LNCaP clone FGC (cell line): ENCODE results near the gene CDKN1B.

ENCODE experiments used
- DNase-seq: peaks from one replicate; pipeline ENCODE4 v3.0.0-alpha.2; 2011; ENCODE audit warnings: low read depth
- H3K4me3 ChIP-seq: 2 replicates; pipeline ENCODE4 v1.5.1; 2011; ENCODE audit warnings: mild to moderate bottlenecking, low read depth, low read length, control low read depth
- TF ChIP-seq, protein P1 (sequence below): IDR thresholded peaks from 2 replicates; pipeline ENCODE4 v1.5.1; 2012; ENCODE audit warnings: mild to moderate bottlenecking; ENCODE audit not compliant: control insufficient read depth, insufficient read depth; ENCODE audit errors: extremely low read depth

Gene CDKN1B

DNA sequence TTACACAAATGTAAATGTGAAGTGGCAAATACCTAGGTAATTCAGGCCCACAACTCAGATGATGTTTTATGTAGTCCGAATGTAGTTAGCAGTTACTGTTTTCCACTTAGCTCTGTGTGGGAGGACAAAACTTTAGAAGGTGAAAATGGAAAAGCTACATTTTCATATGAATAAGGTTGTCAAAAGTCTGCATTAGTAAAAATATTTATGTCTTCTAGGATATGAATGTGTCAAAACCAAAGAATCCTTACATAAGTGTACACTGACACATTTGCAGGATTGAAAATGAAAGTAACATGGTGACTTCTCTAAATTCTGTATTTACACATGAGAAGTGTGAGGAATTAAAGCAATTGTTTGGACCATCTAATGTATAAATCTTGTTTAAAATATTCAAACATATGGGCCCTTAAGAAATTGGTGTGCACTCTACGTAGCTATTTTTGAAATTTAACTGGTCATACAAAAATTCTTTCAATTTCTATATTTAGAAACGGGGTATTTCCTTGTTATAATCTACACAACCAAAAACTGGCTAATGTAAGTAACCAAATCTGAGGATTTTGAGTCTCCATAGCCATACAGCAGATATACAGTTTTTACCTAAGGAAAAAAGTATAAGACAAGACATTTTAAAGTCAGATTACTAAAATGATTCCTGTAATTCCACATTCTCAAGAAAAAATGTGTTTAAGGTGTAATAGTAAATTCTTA, 5.4 kb downstream of the CDKN1B start:
- TF ChIP-seq, protein P1, sequence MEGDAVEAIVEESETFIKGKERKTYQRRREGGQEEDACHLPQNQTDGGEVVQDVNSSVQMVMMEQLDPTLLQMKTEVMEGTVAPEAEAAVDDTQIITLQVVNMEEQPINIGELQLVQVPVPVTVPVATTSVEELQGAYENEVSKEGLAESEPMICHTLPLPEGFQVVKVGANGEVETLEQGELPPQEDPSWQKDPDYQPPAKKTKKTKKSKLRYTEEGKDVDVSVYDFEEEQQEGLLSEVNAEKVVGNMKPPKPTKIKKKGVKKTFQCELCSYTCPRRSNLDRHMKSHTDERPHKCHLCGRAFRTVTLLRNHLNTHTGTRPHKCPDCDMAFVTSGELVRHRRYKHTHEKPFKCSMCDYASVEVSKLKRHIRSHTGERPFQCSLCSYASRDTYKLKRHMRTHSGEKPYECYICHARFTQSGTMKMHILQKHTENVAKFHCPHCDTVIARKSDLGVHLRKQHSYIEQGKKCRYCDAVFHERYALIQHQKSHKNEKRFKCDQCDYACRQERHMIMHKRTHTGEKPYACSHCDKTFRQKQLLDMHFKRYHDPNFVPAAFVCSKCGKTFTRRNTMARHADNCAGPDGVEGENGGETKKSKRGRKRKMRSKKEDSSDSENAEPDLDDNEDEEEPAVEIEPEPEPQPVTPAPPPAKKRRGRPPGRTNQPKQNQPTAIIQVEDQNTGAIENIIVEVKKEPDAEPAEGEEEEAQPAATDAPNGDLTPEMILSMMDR: no peak
- no peak for DNase-seq
- H3K4me3 ChIP-seq: peak overlapping the region; percentile 75

DNA sequence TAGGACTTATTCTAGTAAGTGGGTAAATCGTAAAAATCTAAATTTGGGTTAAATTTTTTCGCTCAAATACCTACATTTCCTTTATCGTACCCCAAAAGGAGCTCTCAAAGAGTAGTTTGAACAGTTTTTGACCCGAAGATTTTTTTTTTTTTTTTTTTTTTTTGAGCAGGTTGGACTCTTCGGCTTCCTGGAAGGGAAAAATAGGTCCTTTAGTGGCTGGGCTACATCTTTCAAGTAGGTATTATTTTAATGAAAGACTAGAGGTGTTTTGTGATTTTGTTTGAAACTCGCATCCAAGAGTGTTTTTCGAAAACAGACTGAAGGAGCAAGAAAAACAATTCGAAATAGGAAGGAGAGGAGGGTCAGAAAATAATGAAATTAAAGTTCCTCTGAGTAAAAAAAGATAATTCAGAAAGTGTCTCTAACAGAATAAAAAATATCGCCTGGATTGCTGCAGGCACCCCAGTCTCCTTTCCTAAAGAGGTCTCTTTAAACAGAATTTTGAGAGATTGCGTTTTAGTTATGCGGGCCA, 6.0 kb downstream of the CDKN1B start:
- DNase-seq: no peak
- peak overlapping the region; percentile 75 for H3K4me3 ChIP-seq
- TF ChIP-seq, protein P1: no peak

DNA sequence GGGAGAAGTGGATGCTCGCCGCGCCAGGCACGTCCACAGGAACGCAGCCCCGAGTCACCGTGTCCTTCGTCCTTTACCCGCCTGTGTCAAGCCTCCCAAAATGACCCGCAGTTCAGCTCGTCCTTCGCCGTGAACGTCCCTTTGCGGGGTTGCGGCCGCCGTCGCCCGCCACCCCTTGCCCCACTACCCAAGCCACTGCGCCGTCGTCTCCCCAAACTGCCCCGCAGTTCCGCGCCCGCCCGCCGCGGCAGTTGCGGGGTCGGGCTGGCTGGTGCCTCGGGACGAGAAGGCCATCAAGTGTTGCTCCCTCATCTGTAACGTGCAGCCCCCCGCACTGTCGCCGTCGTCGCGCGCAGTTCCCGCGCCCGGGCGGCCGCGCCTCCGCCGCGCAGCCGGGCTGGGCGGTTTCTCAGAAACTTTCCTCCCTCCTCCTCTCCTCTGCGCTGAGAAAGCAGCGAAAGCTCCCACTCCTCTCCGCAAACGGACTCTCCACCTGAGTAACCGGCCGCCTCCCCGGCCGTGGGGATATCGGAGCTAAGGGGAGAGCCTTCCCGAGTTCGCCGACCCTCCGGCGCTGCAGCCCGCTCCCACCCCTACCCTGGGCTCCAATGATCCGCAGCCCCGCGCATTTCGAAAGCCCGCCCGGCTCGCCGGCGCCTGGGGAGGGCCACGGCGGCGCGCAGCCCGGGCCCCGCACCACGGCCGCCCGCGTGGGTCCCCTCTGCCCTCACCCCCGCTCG, 6.7 kb downstream of the CDKN1B start:
- H3K4me3 ChIP-seq: peak overlapping the region; percentile 75
- TF ChIP-seq, protein P1: no peak
- no peak for DNase-seq

DNA sequence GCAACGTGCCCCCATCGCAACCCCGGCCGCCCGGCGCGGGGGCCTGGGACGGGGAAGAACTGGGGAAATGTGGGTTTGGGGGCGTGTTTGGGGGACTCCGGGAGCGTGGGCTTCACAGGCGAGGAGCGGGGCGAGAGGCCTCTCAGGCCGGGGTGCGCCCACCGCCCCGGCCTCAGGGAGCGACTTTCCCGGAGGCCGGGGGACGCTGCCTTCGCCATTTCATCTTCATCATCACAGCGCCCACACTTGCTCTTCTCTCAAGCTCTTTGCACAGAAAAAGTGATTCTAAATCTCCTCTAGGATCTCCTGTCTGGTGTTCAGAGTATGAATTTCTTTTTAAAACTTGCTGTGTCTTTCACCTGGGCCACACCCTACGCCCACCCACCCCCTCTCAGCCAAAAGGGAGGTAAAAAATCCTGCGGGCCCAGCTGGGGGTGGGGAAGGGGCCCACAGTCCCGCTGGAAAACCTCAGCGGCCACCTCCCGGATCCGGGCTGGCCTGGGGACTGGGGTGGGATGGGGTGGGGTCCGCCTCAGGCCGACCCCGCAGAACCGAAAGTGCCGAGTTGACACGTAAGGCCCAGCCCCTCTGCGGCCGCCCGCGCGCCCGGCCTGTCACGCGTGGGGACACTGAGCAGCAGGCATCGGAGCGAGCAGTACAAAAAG, 7.4 kb downstream of the CDKN1B start:
- no peak for DNase-seq
- H3K4me3 ChIP-seq: peak overlapping the region; percentile 75
- TF ChIP-seq, protein P1: no peak

DNA sequence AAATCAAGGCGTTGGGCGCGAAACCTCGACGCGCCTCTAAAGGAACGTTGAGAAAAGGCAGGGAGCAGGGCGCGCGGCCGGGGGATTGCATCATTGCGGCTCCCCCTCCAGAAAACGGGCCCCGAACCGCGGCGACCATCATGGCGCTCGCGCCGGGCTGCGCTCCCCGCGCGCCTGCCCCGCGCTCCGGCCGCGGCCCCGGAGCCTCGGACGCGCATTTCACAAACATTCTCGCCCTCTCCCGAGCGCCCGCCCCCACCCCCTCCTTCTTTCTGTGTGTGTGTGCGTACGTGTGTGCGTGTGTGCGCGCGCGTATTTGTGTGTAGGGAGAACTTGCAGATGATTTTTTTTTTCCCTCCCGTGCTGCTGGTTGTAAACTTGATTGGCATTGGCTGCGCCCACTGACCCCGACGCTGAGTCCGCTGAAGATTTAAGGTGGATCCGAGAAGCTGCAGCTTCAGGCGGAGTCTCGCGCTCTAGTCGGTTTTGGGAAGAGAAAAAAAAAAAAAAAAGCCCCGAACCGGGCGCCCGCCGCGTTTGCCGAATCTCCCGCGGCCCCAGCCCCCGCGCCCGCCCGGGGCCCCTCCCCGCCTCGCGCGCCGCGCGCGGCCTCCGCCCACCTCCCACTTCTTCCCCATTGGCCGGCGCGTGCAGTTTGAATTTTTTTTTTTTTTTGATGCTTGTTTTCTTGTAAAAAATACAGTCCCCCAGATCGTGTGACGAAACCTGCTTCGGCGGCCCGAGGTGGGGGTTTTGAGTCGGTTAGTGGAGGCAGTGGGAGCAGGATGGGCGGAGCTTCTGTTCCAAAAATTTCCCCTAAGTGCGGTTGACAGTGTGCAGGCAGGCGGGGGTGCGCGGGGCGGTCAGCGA, 8.2 kb downstream of the CDKN1B start:
- TF ChIP-seq, protein P1: no peak
- H3K4me3 ChIP-seq: peak overlapping the region; percentile 75
- DNase-seq: peak; percentile 99

DNA sequence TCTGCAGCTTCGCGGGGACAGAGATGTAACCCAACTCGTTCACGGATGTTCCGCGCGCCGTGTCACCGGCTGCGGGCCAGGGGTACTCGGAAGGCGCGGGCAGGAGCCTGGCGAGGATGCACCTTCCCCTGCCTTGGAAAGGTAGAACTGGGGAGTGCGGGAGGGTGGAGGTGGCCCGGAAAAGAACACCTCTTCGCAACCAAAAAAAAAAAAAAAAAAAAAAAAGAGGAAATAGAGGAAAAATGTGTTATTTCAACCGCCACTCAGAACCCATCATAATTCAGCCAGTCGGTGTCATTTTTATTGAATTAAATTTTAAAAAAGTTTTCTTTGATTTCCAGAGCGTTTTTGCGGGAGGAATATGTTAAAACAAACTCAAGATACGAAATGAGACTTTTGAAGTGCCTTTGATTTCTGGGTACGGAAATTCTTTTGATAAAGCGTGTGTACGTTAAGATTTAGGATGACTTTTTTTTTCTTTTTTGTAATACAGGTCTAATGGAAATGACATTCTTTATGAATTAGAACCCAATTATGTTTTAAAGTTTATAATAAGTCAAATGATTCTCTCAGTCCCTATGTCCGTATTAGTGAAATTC, 8.9 kb downstream of the CDKN1B start:
- no peak for DNase-seq
- TF ChIP-seq, protein P1: no peak
- H3K4me3 ChIP-seq: peak overlapping the region; percentile 75
